ENCODE measurements around the gene PHACTR1.

Gene PHACTR1

GRCh38 chr6:12891595-12891994 lies 175.0 kb downstream of the PHACTR1 start:
- Histone ChIP-seq H3K23ac (ENCODE audit: low read length in 2 of 2) (no peak overlapping the region), H4K91ac (ENCODE audit: low read length) (no peak overlapping the region), H2AFZ (ENCODE audit: low read depth, low read length) (no peak overlapping the region), H2BK12ac (ENCODE audit: low read length in 2 of 2) (no peak overlapping the region), H3K14ac (ENCODE audit: low read length in 2 of 2) (no peak overlapping the region), H3K27ac (ENCODE audit: low read length, poor library complexity, severe bottlenecking) (no peak overlapping the region), H3K36me3 (ENCODE audit: control insufficient read depth in 1 of 2, insufficient read depth in 2 of 2, low read depth in 1 of 2, low read length in 2 of 2) (no peaks in the 10 kb centered on the region), H3K4me2 (ENCODE audit: low read length, poor library complexity, severe bottlenecking) (no peak overlapping the region), H2BK120ac (ENCODE audit: low read depth, low read length) (no peak overlapping the region), H2BK5ac (ENCODE audit: low read depth, low read length, poor library complexity, severe bottlenecking) (no peak overlapping the region), H3K27me3 (ENCODE audit: control insufficient read depth in 1 of 2, insufficient read depth in 1 of 2, low read length in 2 of 2) (peaks cover 7 to 22% of the 10 kb centered on the region in 2 experiments), H3K18ac (ENCODE audit: low read depth in 1 of 2, low read length in 2 of 2) (no peak overlapping the region), H3K79me1 (replicated peaks; ENCODE audit: low read length, poor library complexity, severe bottlenecking) (no peaks in the 10 kb centered on the region), H3K4me1 (ENCODE audit: control insufficient read depth, insufficient read depth, low read depth, low read length) (peaks cover 6% of the 10 kb centered on the region), H3K9me3 (ENCODE audit: control insufficient read depth, low read length) (peaks cover 10% of the 10 kb centered on the region), H2BK15ac (ENCODE audit: low read depth, poor library complexity, severe bottlenecking) (no peak overlapping the region), H2AK5ac (ENCODE audit: low read length, severe bottlenecking) (no peak overlapping the region), H3K4ac (ENCODE audit: low read depth in 1 of 2, low read length in 2 of 2) (no peak overlapping the region), H3K4me3 (ENCODE audit: insufficient read depth in 1 of 2, low read depth in 1 of 2, low read length in 2 of 2) (no peak overlapping the region), H3K9ac (ENCODE audit: low read length) (no peak overlapping the region), H4K8ac (ENCODE audit: low read length) (no peak overlapping the region)
- no peak for DNase-seq
- no CpG with 5 or more reads among the region's 1 CpG for WGBS

DNA sequence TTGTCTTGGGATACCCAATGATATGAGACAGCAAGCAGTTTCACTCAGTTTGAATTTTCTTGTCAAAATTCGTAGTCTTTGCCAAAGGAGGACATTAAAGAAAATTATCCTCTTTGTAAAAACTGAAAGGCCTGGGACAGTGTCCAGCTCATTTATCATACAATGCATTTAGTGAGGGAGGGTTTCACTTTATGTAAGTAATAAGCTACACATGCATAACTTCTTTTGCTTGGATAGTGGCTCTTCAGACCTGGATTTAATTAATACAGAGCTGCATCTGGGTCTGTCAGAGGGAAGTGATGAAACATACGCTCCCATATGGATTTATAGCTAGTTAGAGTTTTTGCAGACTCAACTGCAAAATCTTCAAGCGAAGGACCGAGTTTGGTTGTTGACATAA lies 175.6 kb downstream of the PHACTR1 start:
- Histone ChIP-seq H3K14ac (ENCODE audit: low read length in 2 of 2) (no peak overlapping the region), H3K18ac (ENCODE audit: low read depth in 1 of 2, low read length in 2 of 2) (no peak overlapping the region), H3K4me2 (ENCODE audit: low read length, poor library complexity, severe bottlenecking) (no peak overlapping the region), H2AFZ (ENCODE audit: low read depth, low read length) (no peak overlapping the region), H3K9me3 (ENCODE audit: control insufficient read depth, low read length) (peaks cover 10% of the 10 kb centered on the region), H4K91ac (ENCODE audit: low read length) (no peak overlapping the region), H2BK120ac (ENCODE audit: low read depth, low read length) (no peak overlapping the region), H2BK15ac (ENCODE audit: low read depth, poor library complexity, severe bottlenecking) (no peak overlapping the region), H2AK5ac (ENCODE audit: low read length, severe bottlenecking) (no peak overlapping the region), H3K36me3 (ENCODE audit: control insufficient read depth in 1 of 2, insufficient read depth in 2 of 2, low read depth in 1 of 2, low read length in 2 of 2) (no peaks in the 10 kb centered on the region), H3K27me3 (ENCODE audit: control insufficient read depth in 1 of 2, insufficient read depth in 1 of 2, low read length in 2 of 2) (peaks cover 12 to 22% of the 10 kb centered on the region in 2 experiments), H3K79me1 (replicated peaks; ENCODE audit: low read length, poor library complexity, severe bottlenecking) (no peaks in the 10 kb centered on the region), H3K4me1 (ENCODE audit: control insufficient read depth, insufficient read depth, low read depth, low read length) (peaks cover 6% of the 10 kb centered on the region), H3K27ac (ENCODE audit: low read length, poor library complexity, severe bottlenecking) (no peak overlapping the region), H2BK12ac (ENCODE audit: low read length in 2 of 2) (no peak overlapping the region), H4K8ac (ENCODE audit: low read length) (no peak overlapping the region), H2BK5ac (ENCODE audit: low read depth, low read length, poor library complexity, severe bottlenecking) (no peak overlapping the region), H3K4me3 (ENCODE audit: insufficient read depth in 1 of 2, low read depth in 1 of 2, low read length in 2 of 2) (no peak overlapping the region), H3K9ac (ENCODE audit: low read length) (no peak overlapping the region), H3K23ac (ENCODE audit: low read length in 2 of 2) (no peak overlapping the region), H3K4ac (ENCODE audit: low read depth in 1 of 2, low read length in 2 of 2) (no peak overlapping the region)
- DNase-seq = no peak
- WGBS = 61% methylated on average over 3 of the region's 4 CpGs

DNA sequence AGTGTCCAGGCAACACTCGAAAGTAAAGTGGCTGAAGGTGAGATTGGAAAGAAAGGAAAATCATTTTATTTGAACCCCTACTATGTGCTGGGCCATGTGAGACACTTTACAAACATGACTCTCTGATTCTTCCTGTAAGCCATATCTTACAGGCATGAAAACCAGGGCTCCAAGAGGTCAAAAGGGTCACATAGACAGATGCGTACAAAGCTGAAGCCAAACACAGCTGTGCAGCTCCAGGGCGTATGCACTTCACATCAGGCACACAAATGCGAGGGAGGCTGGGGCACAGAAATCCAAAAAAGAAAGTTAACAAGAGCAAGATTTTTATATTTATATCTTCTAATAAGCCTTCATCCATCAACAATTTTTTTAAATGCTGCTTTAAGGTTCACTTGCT lies 176.5 kb downstream of the PHACTR1 start:
- Histone ChIP-seq H2BK120ac (ENCODE audit: low read depth, low read length) (no peak overlapping the region), H3K4me1 (ENCODE audit: control insufficient read depth, insufficient read depth, low read depth, low read length) (peaks cover 6% of the 10 kb centered on the region), H3K9me3 (ENCODE audit: control insufficient read depth, low read length) (peaks cover 10% of the 10 kb centered on the region), H2BK12ac (ENCODE audit: low read length in 2 of 2) (no peak overlapping the region), H3K4me2 (ENCODE audit: low read length, poor library complexity, severe bottlenecking) (no peak overlapping the region), H3K18ac (ENCODE audit: low read depth in 1 of 2, low read length in 2 of 2) (no peak overlapping the region), H2AK5ac (ENCODE audit: low read length, severe bottlenecking) (no peak overlapping the region), H3K79me1 (replicated peaks; ENCODE audit: low read length, poor library complexity, severe bottlenecking) (no peaks in the 10 kb centered on the region), H2AFZ (ENCODE audit: low read depth, low read length) (no peak overlapping the region), H3K4me3 (ENCODE audit: insufficient read depth in 1 of 2, low read depth in 1 of 2, low read length in 2 of 2) (no peak overlapping the region), H3K23ac (ENCODE audit: low read length in 2 of 2) (no peak overlapping the region), H4K91ac (ENCODE audit: low read length) (no peak overlapping the region), H3K27me3 (ENCODE audit: control insufficient read depth in 1 of 2, insufficient read depth in 1 of 2, low read length in 2 of 2) (peaks cover 17 to 25% of the 10 kb centered on the region in 2 experiments), H4K8ac (ENCODE audit: low read length) (no peak overlapping the region), H2BK5ac (ENCODE audit: low read depth, low read length, poor library complexity, severe bottlenecking) (no peak overlapping the region), H3K9ac (ENCODE audit: low read length) (no peak overlapping the region), H3K36me3 (ENCODE audit: control insufficient read depth in 1 of 2, insufficient read depth in 2 of 2, low read depth in 1 of 2, low read length in 2 of 2) (no peaks in the 10 kb centered on the region), H3K27ac (ENCODE audit: low read length, poor library complexity, severe bottlenecking) (no peak overlapping the region), H3K4ac (ENCODE audit: low read depth in 1 of 2, low read length in 2 of 2) (no peak overlapping the region), H2BK15ac (ENCODE audit: low read depth, poor library complexity, severe bottlenecking) (no peak overlapping the region), H3K14ac (ENCODE audit: low read length in 2 of 2) (no peak overlapping the region)
- DNase-seq = no peak
- WGBS = 78% methylated on average over 3 of the region's 4 CpGs

GRCh38 chr6:12895721-12896120 lies 179.2 kb downstream of the PHACTR1 start:
- no peak overlapping the region for H2BK5ac ChIP-seq (ENCODE audit: low read depth, low read length, poor library complexity, severe bottlenecking)
- no peak overlapping the region for H3K14ac ChIP-seq (ENCODE audit: low read length in 2 of 2)
- H3K27ac ChIP-seq (ENCODE audit: low read length, poor library complexity, severe bottlenecking) = no peak overlapping the region
- H3K9ac ChIP-seq (ENCODE audit: low read length) = no peak overlapping the region
- peaks cover 31 to 47% of the 10 kb centered on the region in 2 experiments for H3K27me3 ChIP-seq (ENCODE audit: control insufficient read depth in 1 of 2, insufficient read depth in 1 of 2, low read length in 2 of 2)
- H3K4me2 ChIP-seq (ENCODE audit: low read length, poor library complexity, severe bottlenecking) = no peak overlapping the region
- no peak overlapping the region for H2BK12ac ChIP-seq (ENCODE audit: low read length in 2 of 2)
- no peak overlapping the region for H4K8ac ChIP-seq (ENCODE audit: low read length)
- no peak overlapping the region for H4K91ac ChIP-seq (ENCODE audit: low read length)
- H3K36me3 ChIP-seq (ENCODE audit: control insufficient read depth in 1 of 2, insufficient read depth in 2 of 2, low read depth in 1 of 2, low read length in 2 of 2) = no peaks in the 10 kb centered on the region
- no peak overlapping the region for H2AK5ac ChIP-seq (ENCODE audit: low read length, severe bottlenecking)
- H3K4ac ChIP-seq (ENCODE audit: low read depth in 1 of 2, low read length in 2 of 2) = no peak overlapping the region
- no peaks in the 10 kb centered on the region for H3K79me1 ChIP-seq (replicated peaks; ENCODE audit: low read length, poor library complexity, severe bottlenecking)
- whole genome bisulfite sequencing = 89% methylated on average over 3 of the region's 3 CpGs
- no peak overlapping the region for H2BK120ac ChIP-seq (ENCODE audit: low read depth, low read length)
- H3K23ac ChIP-seq (ENCODE audit: low read length in 2 of 2) = no peak overlapping the region
- no peak for DNase-seq
- no peak overlapping the region for H3K4me3 ChIP-seq (ENCODE audit: insufficient read depth in 1 of 2, low read depth in 1 of 2, low read length in 2 of 2)
- no peak overlapping the region for H3K18ac ChIP-seq (ENCODE audit: low read depth in 1 of 2, low read length in 2 of 2)
- peaks cover 10% of the 10 kb centered on the region for H3K9me3 ChIP-seq (ENCODE audit: control insufficient read depth, low read length)
- H3K4me1 ChIP-seq (ENCODE audit: control insufficient read depth, insufficient read depth, low read depth, low read length) = peaks cover 6% of the 10 kb centered on the region
- no peak overlapping the region for H2BK15ac ChIP-seq (ENCODE audit: low read depth, poor library complexity, severe bottlenecking)
- no peak overlapping the region for H2AFZ ChIP-seq (ENCODE audit: low read depth, low read length)

Data from mesenchymal stem cell (in vitro differentiated cells and primary cell).